HepG2 (cell line): ENCODE data around the gene CTRB2. TPM values are rescaled to one million over a fixed set of nuclear protein-coding genes. Genes with fewer than 3 reads are reported as not detected.

Source experiments
- AGO1 ChIP-seq: fragments of 200-400 bp; formaldehyde crosslinking; IDR thresholded peaks from 2 replicates; pipeline ENCODE4 v1.6.1; 2017; ENCODE audit warnings: mild to moderate bottlenecking, low read depth, low read length, moderate library complexity; ENCODE audit not compliant: poor library complexity, severe bottlenecking
- ARID2 ChIP-seq: sonication (generic); formaldehyde crosslinking; IDR thresholded peaks from 2 replicates; pipeline ENCODE4 v1.8.1; 2022; ENCODE audit warnings: mild to moderate bottlenecking, missing genetic modification reagents, borderline replicate concordance
- ARNT2 ChIP-seq: sonication (generic); formaldehyde crosslinking; IDR thresholded peaks from 2 replicates; pipeline ENCODE4 v1.8.0; 2022; ENCODE audit warnings: mild to moderate bottlenecking, low read depth, missing genetic modification reagents, moderate library complexity
- GATAD1 ChIP-seq: IDR thresholded peaks from 2 replicates; pipeline ENCODE4 v1.6.1; 2016; ENCODE audit warnings: missing genetic modification reagents, missing compliant biosample characterization
- MTA3 ChIP-seq: sonication (generic); formaldehyde crosslinking; IDR thresholded peaks from 2 replicates; pipeline ENCODE4 v1.4.0; 2020; ENCODE audit warnings: missing genetic modification reagents
- NR2F6 ChIP-seq, 2 experiments: IDR thresholded peaks; 2 replicates each; pipeline ENCODE4 v1.6.1; 2016; ENCODE audit warnings: antibody characterized with exemption in 1 of 2, mild to moderate bottlenecking in 1 of 2
- PCBP2 ChIP-seq: fragments of 200-400 bp; formaldehyde crosslinking; optimal IDR thresholded peaks from 2 replicates; pipeline ENCODE3; 2018; ENCODE audit warnings: low read length, low read depth; ENCODE audit not compliant: poor library complexity, severe bottlenecking
- POLR2AphosphoS5 ChIP-seq: IDR thresholded peaks from 2 replicates; pipeline ENCODE4 v1.6.1; 2012; ENCODE audit warnings: low read depth, low read length
- SMAD1 ChIP-seq: sonication (generic); formaldehyde crosslinking; IDR thresholded peaks from 2 replicates; pipeline ENCODE4 v1.4.0; 2020; ENCODE audit warnings: missing genetic modification reagents, low read depth, mild to moderate bottlenecking, borderline replicate concordance
- SMAD3 ChIP-seq: sonication (generic); formaldehyde crosslinking; IDR thresholded peaks from 2 replicates; pipeline ENCODE4 v1.4.0; 2020; ENCODE audit warnings: missing genetic modification reagents
- SRF ChIP-seq: IDR thresholded peaks from 2 replicates; pipeline ENCODE4 v1.6.1; 2011; ENCODE audit warnings: mild to moderate bottlenecking, low read depth, low read length, moderate library complexity
- XRCC5 ChIP-seq: fragments of 200-400 bp; formaldehyde crosslinking; optimal IDR thresholded peaks from 2 replicates; pipeline ENCODE3; 2017; ENCODE audit warnings: mild to moderate bottlenecking, low read length
- ZNF530 ChIP-seq: sonication (generic); formaldehyde crosslinking; IDR thresholded peaks from 2 replicates; pipeline ENCODE4 v1.5.0; 2020; ENCODE audit warnings: low read depth, mild to moderate bottlenecking, missing genetic modification reagents
- ZNF557 ChIP-seq: sonication (generic); formaldehyde crosslinking; IDR thresholded peaks from 2 replicates; pipeline ENCODE4 v1.4.0; 2020; ENCODE audit warnings: missing genetic modification reagents
- ZNF660 ChIP-seq: sonication (generic); formaldehyde crosslinking; IDR thresholded peaks from 2 replicates; pipeline ENCODE4 v1.5.1; 2020; ENCODE audit warnings: mild to moderate bottlenecking, low read depth, missing genetic modification reagents, borderline replicate concordance
- ZNF788 ChIP-seq: sonication (generic); formaldehyde crosslinking; IDR thresholded peaks from 2 replicates; pipeline ENCODE4 v1.5.0; 2020; ENCODE audit warnings: mild to moderate bottlenecking, missing genetic modification reagents, borderline replicate concordance
- polyA plus RNA-seq, 8 experiments: library from polyadenylated mRNA; depleted of rRNA in 3 of 8; stranded (reverse) in 7 of 8; unstranded in 1 of 8; fragments of >200 nt; fragmentation: Illumina TruSeq in 4 of 8; extraction: Trizol in 4 of 8; gene quantifications; 2 replicates each; pipeline versions ENCODE4 v1.2.1 to v1.2.3, GENCODE V29; 2011 to 2016; ENCODE audit warnings: low read depth in 4 of 8, missing spikeins in 1 of 8, mixed read lengths in 1 of 8; ENCODE audit not compliant: insufficient read depth in 1 of 8
- total RNA-seq, 5 experiments: library from RNA; depleted of rRNA; stranded (reverse); fragments of >200 nt; fragmentation: Illumina TruSeq; extraction: Trizol; gene quantifications; 2 replicates each; pipeline ENCODE4 v1.2.3, GENCODE V29; 2016; ENCODE audit warnings: low read depth in 1 of 5
- TF ChIP-seq, protein P1 (sequence below): sonication (generic); formaldehyde crosslinking; IDR thresholded peaks from 2 replicates; pipeline ENCODE4 v1.4.0; 2020; ENCODE audit warnings: missing genetic modification reagents
- TF ChIP-seq, protein P2 (sequence below): sonication (generic); formaldehyde crosslinking; IDR thresholded peaks from 2 replicates; pipeline ENCODE4 v1.8.1; 2023; ENCODE audit warnings: mild to moderate bottlenecking, missing genetic modification reagents
- TF ChIP-seq, protein P3 (sequence below): sonication (generic); formaldehyde crosslinking; IDR thresholded peaks from 2 replicates; pipeline ENCODE4 v1.9.0; 2022; ENCODE audit warnings: missing genetic modification reagents, mild to moderate bottlenecking, borderline replicate concordance
- TF ChIP-seq, protein P4 (sequence below): fragments of 450-650 bp; IDR thresholded peaks from 2 replicates; pipeline ENCODE4 v1.6.1; 2016

The CTRB2 gene
- total and polyA plus RNA-seq, 2 of the 13 experiments (the other 11 are each of a cell fraction or from before 2014, with no cell fraction given), result 0.13 TPM; not detected in 1

DNA sequence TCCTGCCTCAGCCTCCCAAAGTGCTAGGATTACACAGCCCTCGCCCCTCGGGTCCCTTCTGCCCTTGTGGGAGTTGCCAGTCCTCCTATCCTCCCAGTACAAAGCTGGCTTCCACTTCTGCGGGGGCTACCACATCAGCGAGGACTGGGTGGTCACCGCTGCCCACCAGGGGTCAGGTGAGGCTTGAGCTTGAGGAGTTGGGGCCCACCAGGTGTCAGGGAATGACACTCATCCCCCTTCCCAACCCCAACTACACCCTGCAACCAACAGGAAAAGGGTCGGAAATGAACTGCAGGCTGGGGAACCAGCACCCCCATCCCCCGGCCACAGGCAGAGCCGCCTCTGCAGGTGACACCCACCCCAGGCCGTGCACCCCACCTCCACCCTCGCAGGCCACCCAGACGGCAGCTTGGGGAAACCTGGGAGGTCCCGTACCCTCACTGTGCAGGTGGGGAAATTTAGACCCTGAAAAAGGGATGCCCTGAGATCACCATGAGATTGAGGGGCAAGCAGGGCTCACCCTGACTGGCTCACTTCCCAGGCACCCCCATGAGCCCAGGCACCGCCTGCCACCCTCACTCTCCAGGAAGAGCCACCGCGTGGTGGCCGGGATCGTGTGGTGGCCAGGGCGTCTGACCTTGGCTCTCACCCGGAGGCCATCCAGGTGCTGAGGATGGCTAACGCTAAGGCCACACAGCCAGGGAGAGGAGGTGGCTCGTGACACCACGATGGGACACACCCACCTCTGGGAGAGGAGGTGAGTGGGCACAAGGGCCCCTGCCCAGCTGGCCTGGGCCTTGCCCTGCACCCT, 19.8 kb upstream of the CTRB2 start (continued):
- TF ChIP-seq, protein P1, sequence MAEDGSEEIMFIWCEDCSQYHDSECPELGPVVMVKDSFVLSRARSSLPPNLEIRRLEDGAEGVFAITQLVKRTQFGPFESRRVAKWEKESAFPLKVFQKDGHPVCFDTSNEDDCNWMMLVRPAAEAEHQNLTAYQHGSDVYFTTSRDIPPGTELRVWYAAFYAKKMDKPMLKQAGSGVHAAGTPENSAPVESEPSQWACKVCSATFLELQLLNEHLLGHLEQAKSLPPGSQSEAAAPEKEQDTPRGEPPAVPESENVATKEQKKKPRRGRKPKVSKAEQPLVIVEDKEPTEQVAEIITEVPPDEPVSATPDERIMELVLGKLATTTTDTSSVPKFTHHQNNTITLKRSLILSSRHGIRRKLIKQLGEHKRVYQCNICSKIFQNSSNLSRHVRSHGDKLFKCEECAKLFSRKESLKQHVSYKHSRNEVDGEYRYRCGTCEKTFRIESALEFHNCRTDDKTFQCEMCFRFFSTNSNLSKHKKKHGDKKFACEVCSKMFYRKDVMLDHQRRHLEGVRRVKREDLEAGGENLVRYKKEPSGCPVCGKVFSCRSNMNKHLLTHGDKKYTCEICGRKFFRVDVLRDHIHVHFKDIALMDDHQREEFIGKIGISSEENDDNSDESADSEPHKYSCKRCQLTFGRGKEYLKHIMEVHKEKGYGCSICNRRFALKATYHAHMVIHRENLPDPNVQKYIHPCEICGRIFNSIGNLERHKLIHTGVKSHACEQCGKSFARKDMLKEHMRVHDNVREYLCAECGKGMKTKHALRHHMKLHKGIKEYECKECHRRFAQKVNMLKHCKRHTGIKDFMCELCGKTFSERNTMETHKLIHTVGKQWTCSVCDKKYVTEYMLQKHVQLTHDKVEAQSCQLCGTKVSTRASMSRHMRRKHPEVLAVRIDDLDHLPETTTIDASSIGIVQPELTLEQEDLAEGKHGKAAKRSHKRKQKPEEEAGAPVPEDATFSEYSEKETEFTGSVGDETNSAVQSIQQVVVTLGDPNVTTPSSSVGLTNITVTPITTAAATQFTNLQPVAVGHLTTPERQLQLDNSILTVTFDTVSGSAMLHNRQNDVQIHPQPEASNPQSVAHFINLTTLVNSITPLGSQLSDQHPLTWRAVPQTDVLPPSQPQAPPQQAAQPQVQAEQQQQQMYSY (CRISPR knock-in tag), result no peak
- no peak for TF ChIP-seq ZNF530 (CRISPR knock-in tag)
- TF ChIP-seq PCBP2, result no peak
- peak; percentile 15 for TF ChIP-seq POLR2AphosphoS5
- TF ChIP-seq ZNF788 (CRISPR knock-in tag), result no peak
- TF ChIP-seq ARID2, result peak; percentile 62; the same call in 1 of the 2 replicates
- TF ChIP-seq SMAD1, result no peak
- TF ChIP-seq AGO1, result peak; percentile 91
- TF ChIP-seq MTA3 (CRISPR knock-in tag), result no peak
- TF ChIP-seq ARNT2 (CRISPR knock-in tag), result peak; percentile 54; the same call in 1 of the 2 replicates
- TF ChIP-seq XRCC5, result peak; percentile 45
- no peak for TF ChIP-seq ZNF557 (CRISPR knock-in tag)
- TF ChIP-seq, protein P2, sequence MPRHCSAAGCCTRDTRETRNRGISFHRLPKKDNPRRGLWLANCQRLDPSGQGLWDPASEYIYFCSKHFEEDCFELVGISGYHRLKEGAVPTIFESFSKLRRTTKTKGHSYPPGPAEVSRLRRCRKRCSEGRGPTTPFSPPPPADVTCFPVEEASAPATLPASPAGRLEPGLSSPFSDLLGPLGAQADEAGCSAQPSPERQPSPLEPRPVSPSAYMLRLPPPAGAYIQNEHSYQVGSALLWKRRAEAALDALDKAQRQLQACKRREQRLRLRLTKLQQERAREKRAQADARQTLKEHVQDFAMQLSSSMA, result peak; percentile 43; the same call in 1 of the 2 replicates
- TF ChIP-seq, protein P3, sequence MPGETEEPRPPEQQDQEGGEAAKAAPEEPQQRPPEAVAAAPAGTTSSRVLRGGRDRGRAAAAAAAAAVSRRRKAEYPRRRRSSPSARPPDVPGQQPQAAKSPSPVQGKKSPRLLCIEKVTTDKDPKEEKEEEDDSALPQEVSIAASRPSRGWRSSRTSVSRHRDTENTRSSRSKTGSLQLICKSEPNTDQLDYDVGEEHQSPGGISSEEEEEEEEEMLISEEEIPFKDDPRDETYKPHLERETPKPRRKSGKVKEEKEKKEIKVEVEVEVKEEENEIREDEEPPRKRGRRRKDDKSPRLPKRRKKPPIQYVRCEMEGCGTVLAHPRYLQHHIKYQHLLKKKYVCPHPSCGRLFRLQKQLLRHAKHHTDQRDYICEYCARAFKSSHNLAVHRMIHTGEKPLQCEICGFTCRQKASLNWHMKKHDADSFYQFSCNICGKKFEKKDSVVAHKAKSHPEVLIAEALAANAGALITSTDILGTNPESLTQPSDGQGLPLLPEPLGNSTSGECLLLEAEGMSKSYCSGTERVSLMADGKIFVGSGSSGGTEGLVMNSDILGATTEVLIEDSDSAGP (CRISPR knock-in tag), result peak; percentile 62; the same call in 1 of the 2 replicates
- no peak for TF ChIP-seq SMAD3 (CRISPR knock-in tag)
- TF ChIP-seq SRF, result no peak
- TF ChIP-seq GATAD1 (CRISPR knock-in tag), result 0 out of 2 replicates have a peak, but pooled peaks have one; percentile 14
- no peak for TF ChIP-seq NR2F6 (IDR thresholded peaks at IDR 0.05)
- TF ChIP-seq NR2F6 (CRISPR knock-in tag; IDR thresholded peaks at IDR 0.05), result 0 out of 2 replicates have a peak, but pooled peaks have one; percentile 16
- TF ChIP-seq, protein P4, sequence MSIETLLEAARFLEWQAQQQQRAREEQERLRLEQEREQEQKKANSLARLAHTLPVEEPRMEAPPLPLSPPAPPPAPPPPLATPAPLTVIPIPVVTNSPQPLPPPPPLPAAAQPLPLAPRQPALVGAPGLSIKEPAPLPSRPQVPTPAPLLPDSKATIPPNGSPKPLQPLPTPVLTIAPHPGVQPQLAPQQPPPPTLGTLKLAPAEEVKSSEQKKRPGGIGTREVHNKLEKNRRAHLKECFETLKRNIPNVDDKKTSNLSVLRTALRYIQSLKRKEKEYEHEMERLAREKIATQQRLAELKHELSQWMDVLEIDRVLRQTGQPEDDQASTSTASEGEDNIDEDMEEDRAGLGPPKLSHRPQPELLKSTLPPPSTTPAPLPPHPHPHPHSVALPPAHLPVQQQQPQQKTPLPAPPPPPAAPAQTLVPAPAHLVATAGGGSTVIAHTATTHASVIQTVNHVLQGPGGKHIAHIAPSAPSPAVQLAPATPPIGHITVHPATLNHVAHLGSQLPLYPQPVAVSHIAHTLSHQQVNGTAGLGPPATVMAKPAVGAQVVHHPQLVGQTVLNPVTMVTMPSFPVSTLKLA, result no peak
- no peak for TF ChIP-seq ZNF660
